Right atrium auricular region (tissue), 2 donors: ENCODE data around the gene C1orf52. TPM values are rescaled to one million over a fixed set of nuclear protein-coding genes. Genes with fewer than 3 reads are reported as not detected.

ENCODE experiments used
- DNase-seq: peaks from one replicate; pipeline ENCODE4 v3.0.0-alpha.2; 2019; ENCODE audit warnings: low spot score
- H3K27ac ChIP-seq, 2 donors: fragments of 200-600 bp; sonication (generic); 1 replicate in 1 of 2; 2 replicates in 1 of 2; pipeline ENCODE4 v1.5.1; 2016 to 2019
- H3K27me3 ChIP-seq, 2 donors: fragments of 200-600 bp; sonication (generic); one replicate each; pipeline versions ENCODE4 v1.5.1 to v1.6.0; 2017 to 2019
- H3K36me3 ChIP-seq: fragments of 200-600 bp; sonication (generic); one replicate; pipeline ENCODE4 v1.5.1; 2016
- H3K4me1 ChIP-seq, 2 donors: fragments of 200-600 bp; sonication (generic); one replicate each; pipeline versions ENCODE4 v1.5.1 to v1.6.0; 2017 to 2019
- H3K4me3 ChIP-seq, 2 donors: fragments of 200-600 bp; sonication (generic); 1 replicate in 1 of 2; 2 replicates in 1 of 2; pipeline ENCODE4 v1.5.1; 2017 to 2019; ENCODE audit warnings: mild to moderate bottlenecking in 1 of 2, moderate library complexity in 1 of 2
- H3K9me3 ChIP-seq, 2 donors: fragments of 200-600 bp; sonication (generic); one replicate each; pipeline ENCODE4 v1.5.1; 2019
- total RNA-seq, 2 donors: library from RNA; depleted of rRNA; stranded (reverse); fragments of >200 nt; gene quantifications; one replicate each; pipeline ENCODE4 v1.1.0, GENCODE V29; 2016
- TF ChIP-seq, protein P1 (sequence below), 2 donors: fragments of 200-600 bp; sonication (generic); IDR thresholded peaks; one replicate each; pipeline ENCODE4 v1.5.1; 2019; ENCODE audit warnings: antibody characterized with exemption in 2 of 2

Gene C1orf52
- total RNA-seq, 2 donors from 2014 or later = 7.5 to 8.6 TPM

DNA sequence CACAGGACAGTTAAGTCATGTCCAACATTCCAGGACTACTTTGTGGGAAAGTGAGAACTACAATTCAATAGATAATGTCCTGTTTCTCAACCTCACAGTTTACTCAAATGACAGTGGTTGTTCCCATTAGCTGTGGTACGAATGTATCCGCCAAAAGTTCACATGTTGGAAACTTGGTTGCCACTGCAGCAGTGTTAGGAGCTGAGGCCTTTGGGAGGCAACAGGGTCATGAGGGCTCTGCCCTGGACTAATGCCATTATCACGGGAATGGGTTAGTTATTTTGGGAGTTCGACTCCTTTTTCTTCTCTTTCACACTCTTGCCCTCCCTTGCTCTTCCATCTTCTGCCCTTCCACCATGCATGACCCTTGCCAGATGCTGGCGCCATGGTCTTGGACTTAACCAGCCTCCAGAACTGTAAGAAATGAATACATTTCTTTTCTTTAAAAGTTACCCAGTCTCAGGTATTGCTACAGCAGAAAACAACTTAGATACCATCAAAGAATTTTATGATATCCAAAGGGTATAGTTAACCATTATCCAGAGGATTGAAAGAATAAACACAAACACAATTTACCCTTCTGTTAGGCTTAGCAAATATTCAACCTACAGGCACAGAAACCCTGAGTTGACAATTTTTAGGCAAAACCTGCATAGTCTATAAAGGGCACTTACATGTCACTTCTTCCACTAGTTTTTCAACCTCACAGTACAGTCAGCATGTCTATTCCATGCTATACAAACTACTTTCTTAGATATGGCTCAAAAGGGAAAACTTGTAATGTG, 9.5 kb upstream of the C1orf52 start:
- Histone ChIP-seq H3K27me3 (no peaks in the 10 kb centered on the region), H3K4me1 (peaks cover 0 to 13% of the 10 kb centered on the region in 2 donors), H3K9me3 (no peaks in the 10 kb centered on the region), H3K36me3 (peaks cover 31% of the 10 kb centered on the region), H3K4me3 (no peak overlapping the region), H3K27ac (no peak overlapping the region)
- TF ChIP-seq, protein P1, sequence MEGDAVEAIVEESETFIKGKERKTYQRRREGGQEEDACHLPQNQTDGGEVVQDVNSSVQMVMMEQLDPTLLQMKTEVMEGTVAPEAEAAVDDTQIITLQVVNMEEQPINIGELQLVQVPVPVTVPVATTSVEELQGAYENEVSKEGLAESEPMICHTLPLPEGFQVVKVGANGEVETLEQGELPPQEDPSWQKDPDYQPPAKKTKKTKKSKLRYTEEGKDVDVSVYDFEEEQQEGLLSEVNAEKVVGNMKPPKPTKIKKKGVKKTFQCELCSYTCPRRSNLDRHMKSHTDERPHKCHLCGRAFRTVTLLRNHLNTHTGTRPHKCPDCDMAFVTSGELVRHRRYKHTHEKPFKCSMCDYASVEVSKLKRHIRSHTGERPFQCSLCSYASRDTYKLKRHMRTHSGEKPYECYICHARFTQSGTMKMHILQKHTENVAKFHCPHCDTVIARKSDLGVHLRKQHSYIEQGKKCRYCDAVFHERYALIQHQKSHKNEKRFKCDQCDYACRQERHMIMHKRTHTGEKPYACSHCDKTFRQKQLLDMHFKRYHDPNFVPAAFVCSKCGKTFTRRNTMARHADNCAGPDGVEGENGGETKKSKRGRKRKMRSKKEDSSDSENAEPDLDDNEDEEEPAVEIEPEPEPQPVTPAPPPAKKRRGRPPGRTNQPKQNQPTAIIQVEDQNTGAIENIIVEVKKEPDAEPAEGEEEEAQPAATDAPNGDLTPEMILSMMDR (IDR thresholded peaks at IDR 0.05) = no peak
- DNase-seq = no peak

GRCh38 chr1:85267313-85267712, 7.9 kb upstream of the C1orf52 start:
- Histone ChIP-seq H3K36me3 (peaks cover 31% of the 10 kb centered on the region), H3K9me3 (no peaks in the 10 kb centered on the region), H3K27ac (no peak overlapping the region), H3K4me1 (peaks cover 0 to 9% of the 10 kb centered on the region in 2 donors), H3K4me3 (no peak overlapping the region), H3K27me3 (no peaks in the 10 kb centered on the region)
- DNase-seq = no peak
- TF ChIP-seq, protein P1 (IDR thresholded peaks at IDR 0.05) = no peak

DNA sequence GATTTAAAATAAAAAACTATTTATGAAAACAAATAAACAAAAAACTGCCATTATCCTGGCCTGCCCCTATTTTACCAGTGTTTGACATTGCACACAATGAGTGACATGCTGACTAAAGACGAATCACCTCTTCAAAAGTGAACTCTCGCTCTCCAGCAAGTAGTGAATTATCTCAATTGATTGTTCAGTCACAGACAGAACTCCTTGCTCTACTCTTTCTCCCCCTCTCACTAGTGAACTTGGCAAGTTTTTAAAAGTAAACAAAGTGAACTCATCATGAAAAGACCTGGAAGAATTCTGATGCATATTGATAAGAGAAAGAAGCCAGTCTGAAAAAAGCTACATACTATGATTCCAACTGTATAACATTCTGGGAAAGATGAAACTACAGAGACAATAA, 4.7 kb upstream of the C1orf52 start:
- Histone ChIP-seq H3K27ac (no peak overlapping the region), H3K4me3 (no peak overlapping the region), H3K36me3 (peaks cover 19% of the 10 kb centered on the region), H3K4me1 (peaks cover 0 to 7% of the 10 kb centered on the region in 2 donors), H3K9me3 (no peaks in the 10 kb centered on the region), H3K27me3 (no peaks in the 10 kb centered on the region)
- no peak for DNase-seq
- TF ChIP-seq, protein P1 (IDR thresholded peaks at IDR 0.05) = no peak

DNA sequence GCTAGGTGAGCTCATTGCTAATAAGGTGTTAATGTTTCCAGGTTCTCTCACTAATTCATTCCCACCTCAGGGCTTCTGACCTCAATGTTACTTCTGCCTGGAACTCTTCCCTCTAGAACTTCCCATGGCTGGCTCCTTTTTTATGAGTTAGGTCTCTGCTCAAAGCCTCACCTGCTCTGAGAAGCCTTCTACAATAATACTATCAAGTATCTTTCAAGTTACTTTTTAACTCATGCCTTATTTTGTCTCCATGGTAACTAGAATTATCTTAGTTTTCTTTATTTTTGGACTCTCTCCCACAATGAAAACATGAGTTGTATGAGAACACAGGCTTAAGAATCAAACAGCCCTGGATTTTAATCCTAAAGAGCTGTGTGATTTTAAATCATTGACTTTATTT, 3.5 kb upstream of the C1orf52 start:
- no peak for DNase-seq
- Histone ChIP-seq H3K4me1 (peaks cover 0 to 15% of the 10 kb centered on the region in 2 donors), H3K27me3 (no peaks in the 10 kb centered on the region), H3K4me3 (no peak overlapping the region), H3K36me3 (peaks cover 10% of the 10 kb centered on the region), H3K27ac (no peak overlapping the region), H3K9me3 (no peaks in the 10 kb centered on the region)
- TF ChIP-seq, protein P1 (IDR thresholded peaks at IDR 0.05) = no peak

DNA sequence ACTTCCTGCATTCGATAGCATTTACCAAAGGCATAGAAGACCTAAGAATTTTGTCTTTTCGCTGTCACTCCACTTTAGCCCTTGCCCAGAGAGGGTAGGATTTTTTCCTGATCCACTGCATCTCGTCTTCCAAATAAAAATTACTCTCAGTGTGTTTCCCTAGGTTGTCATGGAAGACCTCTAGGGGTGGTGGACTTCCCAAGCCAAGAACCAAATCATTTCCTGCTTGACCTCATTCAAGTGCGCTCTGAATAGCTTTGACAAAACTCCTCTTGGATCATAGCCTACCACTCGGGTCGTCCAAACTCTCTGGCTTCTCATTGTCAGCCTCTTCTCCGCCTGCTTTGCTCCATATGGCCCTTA, 431 bp upstream of the C1orf52 start:
- DNase-seq = peak; percentile 69

More for the DNA sequence above, 431 bp upstream of the C1orf52 start:
- Histone ChIP-seq H3K4me1 (peaks cover 0 to 27% of the 10 kb centered on the region in 2 donors), H3K36me3 (peaks cover 11% of the 10 kb centered on the region), H3K9me3 (no peaks in the 10 kb centered on the region), H3K27me3 (no peaks in the 10 kb centered on the region), H3K4me3 (peak overlapping the region; percentile 86 to 87), H3K27ac (peak overlapping the region; percentile 83 to 85)
- TF ChIP-seq, protein P1 (IDR thresholded peaks at IDR 0.05) = no peak
